Subcutaneous adipose tissue (tissue), 4 donors: ENCODE results near the gene LRRC45. TPM values are rescaled to one million over a fixed set of nuclear protein-coding genes. Genes with fewer than 3 reads are reported as not detected.

Experiments used
- total RNA-seq, 4 donors: library from RNA; depleted of rRNA; stranded (reverse); fragments of >200 nt; gene quantifications; one replicate each; pipeline ENCODE4 v1.1.0, GENCODE V29; 2016
- TF ChIP-seq, protein P1 (sequence below): fragments of 450-650 bp; IDR thresholded peaks from one replicate; pipeline ENCODE4 v1.5.1; 2016; ENCODE audit warnings: low read depth, mild to moderate bottlenecking, control low read depth, antibody characterized with exemption, moderate library complexity

The LRRC45 gene
- total RNA-seq, 4 donors from 2014 or later, result 1.8 to 11.7 (median 7.8) TPM

DNA sequence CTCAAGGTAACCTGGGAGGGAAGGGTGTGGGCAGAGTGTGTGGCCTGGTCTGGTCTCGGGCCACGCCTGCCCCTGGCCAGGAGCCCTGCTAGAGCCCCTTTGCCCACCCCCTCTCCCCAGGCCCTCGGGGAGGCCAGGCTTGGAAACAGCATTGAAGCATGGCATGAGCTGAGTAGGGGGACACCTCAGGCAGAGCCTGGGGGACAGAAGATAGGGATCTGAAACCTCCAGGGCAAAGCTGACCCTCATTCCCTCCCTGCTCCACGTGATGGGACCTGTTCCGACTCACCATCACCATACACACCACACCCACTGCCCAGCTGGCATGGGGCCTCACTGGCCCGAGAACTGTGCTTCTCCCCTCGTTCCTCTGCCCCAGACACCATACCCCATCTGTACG is 26.0 kb downstream of the LRRC45 start:
- TF ChIP-seq, protein P1, sequence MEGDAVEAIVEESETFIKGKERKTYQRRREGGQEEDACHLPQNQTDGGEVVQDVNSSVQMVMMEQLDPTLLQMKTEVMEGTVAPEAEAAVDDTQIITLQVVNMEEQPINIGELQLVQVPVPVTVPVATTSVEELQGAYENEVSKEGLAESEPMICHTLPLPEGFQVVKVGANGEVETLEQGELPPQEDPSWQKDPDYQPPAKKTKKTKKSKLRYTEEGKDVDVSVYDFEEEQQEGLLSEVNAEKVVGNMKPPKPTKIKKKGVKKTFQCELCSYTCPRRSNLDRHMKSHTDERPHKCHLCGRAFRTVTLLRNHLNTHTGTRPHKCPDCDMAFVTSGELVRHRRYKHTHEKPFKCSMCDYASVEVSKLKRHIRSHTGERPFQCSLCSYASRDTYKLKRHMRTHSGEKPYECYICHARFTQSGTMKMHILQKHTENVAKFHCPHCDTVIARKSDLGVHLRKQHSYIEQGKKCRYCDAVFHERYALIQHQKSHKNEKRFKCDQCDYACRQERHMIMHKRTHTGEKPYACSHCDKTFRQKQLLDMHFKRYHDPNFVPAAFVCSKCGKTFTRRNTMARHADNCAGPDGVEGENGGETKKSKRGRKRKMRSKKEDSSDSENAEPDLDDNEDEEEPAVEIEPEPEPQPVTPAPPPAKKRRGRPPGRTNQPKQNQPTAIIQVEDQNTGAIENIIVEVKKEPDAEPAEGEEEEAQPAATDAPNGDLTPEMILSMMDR, result no peak

DNA sequence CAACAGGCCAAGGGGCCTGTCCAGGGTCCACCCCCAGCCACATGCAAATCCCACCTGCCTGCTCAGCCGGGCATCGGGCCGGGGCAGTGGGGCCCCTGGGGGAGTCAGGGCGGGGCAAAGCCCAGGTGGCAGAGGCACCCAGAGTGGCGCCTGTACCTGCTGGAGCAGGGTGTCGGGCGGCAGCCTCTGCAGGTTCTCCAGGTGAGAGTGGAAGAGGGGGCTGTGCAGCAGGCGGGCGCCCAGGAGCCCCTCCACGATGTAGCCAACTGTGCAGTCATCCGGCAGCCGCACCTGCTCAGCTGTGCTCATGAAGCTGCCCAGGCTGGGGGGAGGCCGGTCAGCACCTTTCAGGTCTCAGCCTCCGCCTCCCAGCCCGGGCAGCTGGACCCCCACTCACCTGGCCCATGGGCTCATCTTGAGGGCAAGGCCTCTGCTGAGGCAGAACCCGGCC is 26.4 kb downstream of the LRRC45 start:
- TF ChIP-seq, protein P1, result no peak

DNA sequence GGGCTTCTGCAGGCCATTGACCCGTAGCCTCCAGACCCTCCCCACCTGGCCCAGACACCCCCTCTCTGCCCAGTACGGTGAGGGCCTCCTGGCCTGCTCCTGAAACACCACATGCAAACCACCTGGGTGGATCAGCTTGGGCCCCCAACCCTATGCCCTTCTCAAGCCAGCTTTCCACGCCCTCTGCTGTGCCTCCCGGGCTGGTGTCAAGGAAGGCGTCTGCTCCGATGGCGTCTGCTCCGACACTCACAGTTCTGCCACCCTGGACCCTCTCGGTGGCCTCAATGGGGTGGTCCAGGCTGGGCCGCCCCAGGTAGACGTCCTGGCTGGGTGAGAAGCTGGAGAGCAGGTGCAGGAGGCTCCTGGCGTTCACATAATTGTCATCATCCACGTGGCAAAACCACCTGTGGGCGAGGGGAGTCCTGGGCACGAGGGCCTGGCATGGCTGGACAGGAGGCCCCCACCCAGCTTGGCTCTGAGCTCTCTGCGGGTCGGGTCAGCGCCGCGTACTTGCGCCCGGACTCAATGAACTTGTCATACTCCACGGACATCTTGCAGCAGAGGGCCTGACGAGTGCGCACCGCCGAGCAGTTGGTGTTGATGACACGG is 27.2 kb downstream of the LRRC45 start:
- TF ChIP-seq, protein P1, result no peak

DNA sequence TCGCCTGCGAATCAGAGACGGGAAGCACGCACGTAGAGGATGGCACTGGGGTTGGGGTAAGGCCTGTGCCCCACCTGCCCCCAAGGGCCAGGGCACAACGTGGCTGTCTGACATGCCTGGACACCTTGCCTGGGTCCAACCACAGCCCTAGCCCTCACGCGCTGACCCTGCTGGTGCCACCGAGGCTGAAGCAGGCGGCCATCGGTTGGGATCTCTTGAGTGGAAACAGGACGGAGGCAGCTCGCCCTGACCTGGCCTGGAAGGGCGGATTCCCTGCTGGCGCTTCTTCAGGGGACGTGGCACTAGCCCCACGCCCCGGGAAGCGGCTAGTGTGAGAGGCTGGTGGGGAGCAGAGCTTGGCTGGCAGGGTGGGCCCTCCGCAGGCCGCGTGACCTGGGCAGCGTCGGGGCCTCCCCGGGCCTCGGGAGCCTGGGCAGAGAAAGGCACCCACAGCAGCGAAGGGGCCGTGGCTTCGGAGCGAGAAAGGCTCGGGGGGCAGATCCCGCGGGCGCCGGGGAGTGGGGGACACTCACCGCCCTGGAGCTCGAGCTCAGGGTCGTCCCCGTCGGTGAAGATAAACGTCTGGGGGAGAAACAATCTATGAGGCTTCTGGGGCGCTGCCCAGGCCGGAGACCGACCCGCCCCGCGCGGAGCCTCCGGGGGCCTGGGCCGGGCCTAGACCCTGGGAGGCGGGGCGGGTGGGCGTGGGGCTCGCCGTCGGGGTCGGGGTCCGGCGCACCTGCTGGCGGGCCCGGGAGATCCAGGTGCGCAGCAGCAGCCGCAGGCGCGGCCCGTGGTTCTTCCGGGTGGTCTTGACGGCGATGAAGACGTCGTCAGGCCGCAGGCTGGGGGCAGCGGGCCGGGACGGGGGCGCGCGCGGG is 27.9 kb downstream of the LRRC45 start:
- TF ChIP-seq, protein P1, result no peak

DNA sequence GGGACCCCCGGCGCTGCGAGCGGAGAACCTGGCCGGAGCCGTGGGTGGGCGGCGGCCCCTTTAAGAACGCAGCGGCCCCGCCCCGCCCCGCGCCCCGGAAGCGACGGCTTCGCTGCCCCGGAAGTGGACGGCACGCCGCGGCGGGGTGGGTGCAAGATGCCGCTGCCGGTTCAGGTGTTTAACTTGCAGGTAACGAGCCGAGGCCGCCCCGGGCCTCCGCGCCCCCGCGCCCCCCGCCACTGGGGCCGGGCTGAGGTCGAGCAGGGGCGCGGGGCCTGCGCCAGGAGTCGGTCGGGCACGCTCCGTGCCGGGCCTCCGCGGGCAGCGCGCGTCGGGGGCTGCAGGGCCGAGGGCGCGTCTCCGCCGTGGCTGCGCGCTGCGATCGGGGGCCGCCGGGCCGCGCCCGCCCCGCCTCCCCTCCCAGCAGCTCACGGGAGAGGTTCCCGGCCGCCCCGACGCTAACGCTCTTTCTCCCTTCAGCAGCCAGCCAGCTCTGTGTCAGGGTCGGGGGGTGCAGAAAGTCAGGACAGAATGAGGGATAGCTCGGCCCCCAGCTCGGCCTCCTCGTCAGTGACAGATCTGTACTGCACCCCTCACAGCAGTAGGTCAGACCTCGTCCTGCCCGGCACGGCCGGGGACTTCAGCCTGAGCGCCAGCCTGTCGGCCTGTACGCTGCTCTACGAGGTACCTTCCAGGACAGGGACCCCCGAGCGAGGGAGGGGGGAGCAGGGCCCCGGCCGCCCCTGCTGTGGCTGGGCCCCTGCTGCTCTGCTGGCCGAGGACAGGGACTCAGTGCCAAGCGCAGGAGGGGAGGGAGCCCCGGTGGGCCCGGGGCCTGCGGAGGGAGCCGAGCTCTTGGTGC is 28.9 kb downstream of the LRRC45 start, which contains the start of the genes GPS1 and RFNG:
Gene GPS1, plus strand, starts transcription at position 123 of the 862 bp plus-strand sequence. Its CDS starts 34 bp downstream, at position 157.
Gene RFNG, minus strand, starts transcription at position 36 of the 862 bp plus-strand sequence. CDS start 45 bp downstream, outside the sequence.
- TF ChIP-seq, protein P1, result no peak

DNA sequence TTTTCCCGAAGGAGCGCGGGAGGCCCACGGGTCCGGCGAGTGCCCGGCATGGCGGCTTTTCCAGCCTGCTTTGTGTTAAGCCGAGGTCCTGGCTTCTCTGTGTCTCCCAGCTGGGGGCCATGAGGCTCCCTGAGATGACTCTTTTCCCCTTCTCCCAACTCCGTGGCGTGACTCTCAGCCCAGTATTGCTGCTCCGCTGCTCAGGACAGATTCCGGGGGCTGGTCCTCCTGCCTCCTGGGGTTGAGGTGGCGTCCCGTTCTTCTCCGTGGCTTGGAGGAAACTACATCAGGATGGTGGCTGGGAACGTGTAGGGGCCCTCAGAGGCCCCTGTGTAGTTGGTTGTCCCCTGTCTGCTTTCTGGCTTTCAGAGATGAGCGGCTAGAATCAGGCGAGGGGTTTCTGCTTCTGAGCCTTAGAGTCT is 29.5 kb downstream of the LRRC45 start:
- TF ChIP-seq, protein P1, result no peak
